Glutamatergic neuron (in vitro differentiated cells): ENCODE data around the gene STYX. TPM values are rescaled to one million over a fixed set of nuclear protein-coding genes. Genes with fewer than 3 reads are reported as not detected.

Source experiments
- DNase-seq: peaks from one replicate; pipeline ENCODE4 v3.0.0; 2022
- H3K27ac Mint-ChIP-seq: one replicate; pipeline ENCODE4 v1.8.0; 2020; ENCODE audit warnings: mild to moderate bottlenecking, mixed read lengths, inconsistent platforms; ENCODE audit not compliant: unreplicated experiment
- H3K27me3 Mint-ChIP-seq: one replicate; pipeline ENCODE4 v1.8.0; 2020; ENCODE audit warnings: mild to moderate bottlenecking, moderate library complexity, mixed read lengths, inconsistent platforms; ENCODE audit not compliant: unreplicated experiment
- H3K36me3 Mint-ChIP-seq: one replicate; pipeline ENCODE4 v1.8.0; 2020; ENCODE audit warnings: mild to moderate bottlenecking, mixed read lengths, inconsistent platforms; ENCODE audit not compliant: unreplicated experiment
- H3K4me1 Mint-ChIP-seq: one replicate; pipeline ENCODE4 v1.8.0; 2020; ENCODE audit warnings: mild to moderate bottlenecking, low read depth, mixed read lengths, inconsistent platforms; ENCODE audit not compliant: unreplicated experiment
- H3K4me3 Mint-ChIP-seq: one replicate; pipeline ENCODE4 v1.8.0; 2020; ENCODE audit warnings: mild to moderate bottlenecking, mixed read lengths, inconsistent platforms; ENCODE audit not compliant: unreplicated experiment
- H3K9me3 Mint-ChIP-seq: one replicate; pipeline ENCODE4 v1.8.0; 2020; ENCODE audit warnings: mild to moderate bottlenecking, moderate library complexity, mixed read lengths, inconsistent platforms; ENCODE audit not compliant: unreplicated experiment
- total RNA-seq: library from RNA; stranded (reverse); fragmentation: NEBNext Ultra II Directional; extraction: Animal tissue kit (Norgen Biotek cat#: 25700); gene quantifications from one replicate; pipeline ENCODE4 v1.2.1, GENCODE V29; 2021; ENCODE audit not compliant: unreplicated experiment
- TF ChIP-seq, protein P1 (sequence below): fragments of 200-600 bp; sonication (generic); IDR thresholded peaks from one replicate; pipeline ENCODE4 v1.5.0; 2021; ENCODE audit not compliant: partially characterized antibody, unreplicated experiment

STYX gene
- total RNA-seq, 1 donor from 2014 or later = 5.5 TPM

DNA sequence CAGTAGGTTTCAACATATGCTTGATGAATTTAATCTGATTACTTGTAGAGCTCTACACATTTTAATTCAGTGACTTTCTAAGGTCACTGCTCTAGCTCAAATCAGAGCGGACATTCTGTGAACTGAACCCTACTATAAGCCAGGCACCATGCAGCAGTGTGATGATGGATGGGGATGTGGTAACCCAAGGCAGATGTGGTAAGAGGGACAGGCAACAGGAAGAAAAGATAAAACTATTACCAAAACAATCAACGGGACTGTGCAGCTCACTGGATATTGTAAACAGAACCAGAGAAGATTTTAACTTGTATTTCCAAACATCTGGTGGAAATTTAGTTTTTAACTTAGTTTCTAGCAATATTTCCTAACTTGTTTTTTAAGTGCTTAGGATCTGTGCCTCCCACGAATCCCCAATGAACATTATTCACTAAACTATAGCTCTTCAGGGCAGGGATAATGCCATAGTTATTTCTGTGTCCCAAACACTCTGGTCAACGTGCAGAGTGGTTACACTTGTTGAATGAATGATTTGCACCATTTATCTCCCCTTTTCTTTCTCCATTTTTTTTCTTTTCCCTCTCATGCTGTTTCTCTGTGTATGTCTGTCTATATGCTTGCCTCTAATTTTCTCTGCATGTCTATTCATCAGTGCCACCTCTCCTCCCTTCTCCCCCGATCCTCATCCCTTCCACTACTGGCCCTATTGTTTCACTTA lies 37.6 kb upstream of the STYX start:
- TF ChIP-seq, protein P1, sequence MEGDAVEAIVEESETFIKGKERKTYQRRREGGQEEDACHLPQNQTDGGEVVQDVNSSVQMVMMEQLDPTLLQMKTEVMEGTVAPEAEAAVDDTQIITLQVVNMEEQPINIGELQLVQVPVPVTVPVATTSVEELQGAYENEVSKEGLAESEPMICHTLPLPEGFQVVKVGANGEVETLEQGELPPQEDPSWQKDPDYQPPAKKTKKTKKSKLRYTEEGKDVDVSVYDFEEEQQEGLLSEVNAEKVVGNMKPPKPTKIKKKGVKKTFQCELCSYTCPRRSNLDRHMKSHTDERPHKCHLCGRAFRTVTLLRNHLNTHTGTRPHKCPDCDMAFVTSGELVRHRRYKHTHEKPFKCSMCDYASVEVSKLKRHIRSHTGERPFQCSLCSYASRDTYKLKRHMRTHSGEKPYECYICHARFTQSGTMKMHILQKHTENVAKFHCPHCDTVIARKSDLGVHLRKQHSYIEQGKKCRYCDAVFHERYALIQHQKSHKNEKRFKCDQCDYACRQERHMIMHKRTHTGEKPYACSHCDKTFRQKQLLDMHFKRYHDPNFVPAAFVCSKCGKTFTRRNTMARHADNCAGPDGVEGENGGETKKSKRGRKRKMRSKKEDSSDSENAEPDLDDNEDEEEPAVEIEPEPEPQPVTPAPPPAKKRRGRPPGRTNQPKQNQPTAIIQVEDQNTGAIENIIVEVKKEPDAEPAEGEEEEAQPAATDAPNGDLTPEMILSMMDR = no peak
- no peak for DNase-seq
- Mint-ChIP-seq H3K36me3 (peaks cover 4% of the 10 kb centered on the region), H3K9me3 (peaks cover 5% of the 10 kb centered on the region), H3K27ac (no peak overlapping the region), H3K27me3 (peaks cover 5% of the 10 kb centered on the region), H3K4me3 (no peak overlapping the region), H3K4me1 (peaks cover 3% of the 10 kb centered on the region)

DNA sequence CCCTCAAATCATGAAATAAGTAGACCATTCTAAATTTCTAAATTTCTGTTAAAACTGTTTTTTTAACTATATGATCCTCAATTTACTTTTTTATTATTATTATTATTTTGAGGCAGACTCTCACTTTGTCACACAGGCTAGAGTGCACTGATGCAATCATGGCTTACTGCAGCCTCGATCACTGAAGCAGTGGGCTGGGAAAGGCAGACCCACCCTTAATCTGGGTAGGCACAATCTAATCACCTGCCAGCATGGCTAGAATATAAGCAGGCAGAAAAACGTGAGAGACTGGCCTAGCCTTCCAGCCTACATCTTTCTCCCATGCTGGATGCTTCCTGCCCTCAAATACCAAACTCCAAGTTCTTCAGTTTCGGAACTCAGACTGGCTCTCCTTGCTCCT lies 36.9 kb upstream of the STYX start:
- peaks cover 5% of the 10 kb centered on the region for H3K27me3 Mint-ChIP-seq
- H3K4me1 Mint-ChIP-seq = peaks cover 3% of the 10 kb centered on the region

DNA sequence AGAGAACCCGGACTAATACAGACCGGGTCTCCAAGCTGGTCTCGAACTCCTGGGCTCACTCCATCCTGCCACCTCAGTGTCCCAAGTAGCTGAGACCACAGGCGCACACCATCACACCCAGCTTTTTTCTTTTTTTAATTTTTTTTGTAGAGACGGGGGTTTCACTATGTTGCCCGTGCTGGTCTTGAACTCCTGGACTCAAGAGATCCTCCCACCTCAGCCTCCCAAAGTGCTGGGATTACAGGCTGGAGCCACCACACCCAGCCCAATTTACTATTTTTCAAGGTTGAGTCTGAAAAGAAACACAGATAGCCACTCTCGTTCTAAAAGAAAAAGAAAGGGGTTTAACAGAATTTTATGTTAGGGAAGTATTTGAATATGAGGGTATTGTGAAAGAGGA lies 36.4 kb upstream of the STYX start:
- H3K36me3 Mint-ChIP-seq = peaks cover 4% of the 10 kb centered on the region
- no peak for DNase-seq
- H3K27me3 Mint-ChIP-seq = peaks cover 5% of the 10 kb centered on the region
- H3K4me1 Mint-ChIP-seq = peaks cover 3% of the 10 kb centered on the region
- TF ChIP-seq, protein P1 = no peak
- H3K4me3 Mint-ChIP-seq = no peak overlapping the region
- peaks cover 5% of the 10 kb centered on the region for H3K9me3 Mint-ChIP-seq
- H3K27ac Mint-ChIP-seq = no peak overlapping the region

More for the DNA sequence above, 36.9 kb upstream of the STYX start:
- Mint-ChIP-seq H3K9me3 (peaks cover 5% of the 10 kb centered on the region), H3K36me3 (peaks cover 4% of the 10 kb centered on the region), H3K4me3 (no peak overlapping the region), H3K27ac (no peak overlapping the region)
- no peak for DNase-seq
- TF ChIP-seq, protein P1 = no peak

DNA sequence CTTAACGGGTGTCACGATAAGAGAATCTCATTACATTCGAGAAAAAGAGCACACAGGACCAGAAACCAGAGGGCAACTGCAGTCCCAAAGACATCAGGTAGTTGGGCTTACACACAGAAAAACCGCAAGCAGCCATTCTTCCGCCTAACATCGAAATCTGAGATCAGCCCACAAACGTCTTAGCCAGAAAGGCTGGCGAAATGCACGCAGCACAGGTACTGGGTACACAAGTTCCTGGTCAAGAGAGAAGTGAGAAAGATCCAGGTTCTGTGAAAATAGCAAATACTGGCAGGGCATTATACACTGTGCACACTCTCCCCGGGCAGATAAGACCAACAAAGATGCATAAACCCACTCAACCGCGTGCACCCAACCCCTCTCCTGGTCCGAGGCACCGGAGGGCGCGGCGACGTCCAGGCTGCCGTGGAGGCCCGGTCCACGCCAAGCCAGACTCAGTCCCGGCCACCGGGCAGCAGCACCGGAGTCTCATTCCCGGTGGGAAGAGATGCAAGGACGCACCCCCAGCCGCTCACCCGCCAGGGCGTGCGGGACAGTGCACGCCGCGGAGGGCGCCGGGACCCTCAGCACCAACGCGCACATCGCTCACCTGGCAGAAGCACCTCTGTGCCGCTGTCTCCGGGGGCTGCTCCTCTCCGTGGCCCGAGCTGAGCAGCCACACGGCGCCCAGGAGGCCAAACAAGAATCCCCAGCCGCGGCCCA lies 35.0 kb upstream of the STYX start:
- Mint-ChIP-seq H3K27ac (peak overlapping the region; percentile 95), H3K9me3 (peaks cover 5% of the 10 kb centered on the region), H3K4me1 (peaks cover 3% of the 10 kb centered on the region), H3K36me3 (peaks cover 4% of the 10 kb centered on the region), H3K4me3 (peak overlapping the region; percentile 99), H3K27me3 (peaks cover 5% of the 10 kb centered on the region)
- no peak for DNase-seq
- TF ChIP-seq, protein P1 = no peak

DNA sequence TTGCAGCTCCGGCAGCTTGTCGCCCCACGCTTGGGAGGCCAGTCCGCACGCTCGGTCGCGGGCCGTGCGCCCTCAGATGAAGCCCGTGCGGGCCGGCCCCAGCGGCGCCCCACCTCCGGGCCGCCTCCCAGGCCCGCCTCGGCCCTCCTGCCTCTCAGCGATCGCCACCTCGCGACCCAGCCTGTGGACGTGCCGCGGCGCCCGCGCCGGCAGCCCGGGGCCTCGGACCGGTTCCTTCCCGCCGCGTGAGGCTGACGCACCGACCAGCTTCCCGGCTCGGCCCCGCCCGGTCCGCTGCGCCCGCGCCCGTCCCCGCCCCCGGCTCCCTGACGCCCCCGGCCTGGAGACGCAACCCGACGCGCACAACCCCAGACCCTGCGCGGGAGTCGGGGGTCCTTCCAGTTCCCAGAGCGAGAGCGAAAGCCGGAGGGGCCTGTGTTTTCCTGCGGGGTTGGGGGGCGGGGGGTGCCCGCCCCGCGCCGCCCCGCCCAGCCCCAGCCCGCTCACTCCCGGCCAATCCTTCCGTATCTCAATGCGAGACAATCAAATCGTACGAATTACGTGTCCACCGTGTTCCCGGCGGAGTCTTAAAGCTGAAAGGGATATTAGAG lies 34.4 kb upstream of the STYX start, which contains the start of gene ERO1A:
Gene ERO1A (minus strand): TSS at position 78 of the 611 bp plus-strand sequence. CDS start 77 bp downstream, at position 1.
- TF ChIP-seq, protein P1 = no peak
- Mint-ChIP-seq H3K9me3 (peaks cover 5% of the 10 kb centered on the region), H3K4me1 (peaks cover 3% of the 10 kb centered on the region), H3K27ac (peak within 1 kb of the TSS; percentile 95), H3K4me3 (peak within 1 kb of the TSS; percentile 99), H3K27me3 (peaks cover 5% of the 10 kb centered on the region), H3K36me3 (peaks cover 4% of the 10 kb centered on the region)
- DNase-seq = peak; percentile 80
